Vagina (tissue), 2 donors: Measurements from ENCODE around the gene CHCHD4.

Experiments
- POLR2AphosphoS5 ChIP-seq, 2 donors: sonication (generic); formaldehyde crosslinking; IDR thresholded peaks; one replicate each; pipeline ENCODE4 v1.9.0; 2017; ENCODE audit warnings: antibody characterized with exemption in 2 of 2, mild to moderate bottlenecking in 2 of 2, low read depth in 1 of 2; ENCODE audit not compliant: insufficient read depth in 1 of 2
- TF ChIP-seq, protein P1 (sequence below), 3 experiments: fragments of 450-650 bp in 2 of 3; fragments of 200-600 bp in 1 of 3; sonication (generic) in 1 of 3; IDR thresholded peaks; one replicate each; pipeline ENCODE4 v1.5.1; 2017 to 2019; ENCODE audit warnings: antibody characterized with exemption in 3 of 3, mild to moderate bottlenecking in 2 of 3, moderate library complexity in 2 of 3

DNA sequence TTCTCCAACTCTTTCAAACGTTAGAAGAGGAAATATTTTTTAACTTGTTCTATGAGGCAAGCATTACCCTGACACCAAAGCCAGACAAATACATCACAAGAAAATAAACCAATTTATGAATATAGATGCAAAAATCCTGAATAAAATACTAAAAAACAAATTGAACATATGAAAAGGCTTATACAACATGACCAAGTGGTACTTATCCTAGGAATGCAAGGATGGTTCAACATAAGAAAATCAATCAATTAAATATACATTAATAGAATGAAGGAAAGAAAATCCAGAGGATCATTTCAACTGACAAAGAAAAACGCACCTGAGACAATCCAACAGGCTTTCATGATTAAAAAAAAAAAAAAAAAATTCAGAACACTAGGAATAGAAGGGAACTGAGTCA is 36.6 kb upstream of the CHCHD4 start:
- TF ChIP-seq, protein P1, sequence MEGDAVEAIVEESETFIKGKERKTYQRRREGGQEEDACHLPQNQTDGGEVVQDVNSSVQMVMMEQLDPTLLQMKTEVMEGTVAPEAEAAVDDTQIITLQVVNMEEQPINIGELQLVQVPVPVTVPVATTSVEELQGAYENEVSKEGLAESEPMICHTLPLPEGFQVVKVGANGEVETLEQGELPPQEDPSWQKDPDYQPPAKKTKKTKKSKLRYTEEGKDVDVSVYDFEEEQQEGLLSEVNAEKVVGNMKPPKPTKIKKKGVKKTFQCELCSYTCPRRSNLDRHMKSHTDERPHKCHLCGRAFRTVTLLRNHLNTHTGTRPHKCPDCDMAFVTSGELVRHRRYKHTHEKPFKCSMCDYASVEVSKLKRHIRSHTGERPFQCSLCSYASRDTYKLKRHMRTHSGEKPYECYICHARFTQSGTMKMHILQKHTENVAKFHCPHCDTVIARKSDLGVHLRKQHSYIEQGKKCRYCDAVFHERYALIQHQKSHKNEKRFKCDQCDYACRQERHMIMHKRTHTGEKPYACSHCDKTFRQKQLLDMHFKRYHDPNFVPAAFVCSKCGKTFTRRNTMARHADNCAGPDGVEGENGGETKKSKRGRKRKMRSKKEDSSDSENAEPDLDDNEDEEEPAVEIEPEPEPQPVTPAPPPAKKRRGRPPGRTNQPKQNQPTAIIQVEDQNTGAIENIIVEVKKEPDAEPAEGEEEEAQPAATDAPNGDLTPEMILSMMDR (IDR thresholded peaks at IDR 0.05): no peak
- no peak for TF ChIP-seq POLR2AphosphoS5 (IDR thresholded peaks at IDR 0.05; ENCODE audit: insufficient read depth in 1 of 2, low read depth in 1 of 2)
